Endothelial cell (in vitro differentiated cells): Measurements from ENCODE around the gene GAB2. TPM values are rescaled to one million over a fixed set of nuclear protein-coding genes. Genes with fewer than 3 reads are reported as not detected.

Experiments used
- DNase-seq: peaks from one replicate; pipeline ENCODE4 v3.0.0; 2021; ENCODE audit warnings: low spot score
- H3K27ac Mint-ChIP-seq: one replicate; pipeline ENCODE4 v1.8.0; 2021; ENCODE audit warnings: mixed read lengths, inconsistent platforms; ENCODE audit not compliant: unreplicated experiment
- H3K27me3 Mint-ChIP-seq: one replicate; pipeline ENCODE4 v1.8.0; 2021; ENCODE audit warnings: mild to moderate bottlenecking, moderate library complexity, mixed read lengths, inconsistent platforms; ENCODE audit not compliant: unreplicated experiment
- H3K36me3 Mint-ChIP-seq: one replicate; pipeline ENCODE4 v1.8.0; 2021; ENCODE audit warnings: mild to moderate bottlenecking, low read depth, mixed read lengths, inconsistent platforms; ENCODE audit not compliant: unreplicated experiment
- H3K4me1 Mint-ChIP-seq: one replicate; pipeline ENCODE4 v1.8.0; 2021; ENCODE audit warnings: mild to moderate bottlenecking, mixed read lengths, inconsistent platforms; ENCODE audit not compliant: unreplicated experiment
- H3K4me3 Mint-ChIP-seq: one replicate; pipeline ENCODE4 v1.8.0; 2021; ENCODE audit warnings: mild to moderate bottlenecking, mixed read lengths, inconsistent platforms; ENCODE audit not compliant: unreplicated experiment
- H3K9me3 Mint-ChIP-seq: one replicate; pipeline ENCODE4 v1.8.0; 2021; ENCODE audit warnings: mixed read lengths, inconsistent platforms; ENCODE audit not compliant: unreplicated experiment
- total RNA-seq: library from RNA; stranded (reverse); fragmentation: NEBNext Ultra II Directional; extraction: Animal tissue kit (Norgen Biotek cat#: 25700); gene quantifications from one replicate; pipeline ENCODE4 v1.2.1, GENCODE V29; 2021; ENCODE audit not compliant: unreplicated experiment
- TF ChIP-seq, protein P1 (sequence below): fragments of 200-600 bp; sonication (generic); IDR thresholded peaks from one replicate; pipeline ENCODE4 v1.5.0; 2021; ENCODE audit warnings: antibody characterized with exemption; ENCODE audit not compliant: unreplicated experiment

The GAB2 gene
- total RNA-seq, 1 donor from 2014 or later: 81.0 TPM

DNA sequence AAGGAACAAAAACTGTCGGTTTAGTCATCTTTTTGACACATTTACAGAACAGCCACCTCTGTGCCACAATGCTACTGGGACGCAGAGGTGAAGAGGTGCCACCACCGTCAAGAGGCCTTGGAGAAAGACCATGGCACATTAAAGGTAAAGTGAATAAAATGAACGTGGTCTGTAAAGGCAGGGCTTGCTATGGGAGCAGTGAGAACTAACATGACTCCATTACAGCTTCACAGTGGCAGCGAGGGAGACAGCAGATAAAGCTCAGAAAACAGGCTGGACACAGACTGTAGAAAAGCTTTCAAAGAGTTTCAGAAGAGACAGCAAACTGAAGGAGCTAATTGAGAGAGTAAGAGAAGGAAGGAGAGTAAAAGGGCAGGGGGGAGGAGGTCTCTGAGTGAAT is 102.9 kb downstream of the GAB2 start:
- H3K9me3 Mint-ChIP-seq: no peaks in the 10 kb centered on the region
- peaks cover 9% of the 10 kb centered on the region for H3K27me3 Mint-ChIP-seq
- peaks cover 59% of the 10 kb centered on the region for H3K4me1 Mint-ChIP-seq
- DNase-seq: no peak
- peaks cover 4% of the 10 kb centered on the region for H3K36me3 Mint-ChIP-seq
- no peak overlapping the region for H3K4me3 Mint-ChIP-seq
- TF ChIP-seq, protein P1, sequence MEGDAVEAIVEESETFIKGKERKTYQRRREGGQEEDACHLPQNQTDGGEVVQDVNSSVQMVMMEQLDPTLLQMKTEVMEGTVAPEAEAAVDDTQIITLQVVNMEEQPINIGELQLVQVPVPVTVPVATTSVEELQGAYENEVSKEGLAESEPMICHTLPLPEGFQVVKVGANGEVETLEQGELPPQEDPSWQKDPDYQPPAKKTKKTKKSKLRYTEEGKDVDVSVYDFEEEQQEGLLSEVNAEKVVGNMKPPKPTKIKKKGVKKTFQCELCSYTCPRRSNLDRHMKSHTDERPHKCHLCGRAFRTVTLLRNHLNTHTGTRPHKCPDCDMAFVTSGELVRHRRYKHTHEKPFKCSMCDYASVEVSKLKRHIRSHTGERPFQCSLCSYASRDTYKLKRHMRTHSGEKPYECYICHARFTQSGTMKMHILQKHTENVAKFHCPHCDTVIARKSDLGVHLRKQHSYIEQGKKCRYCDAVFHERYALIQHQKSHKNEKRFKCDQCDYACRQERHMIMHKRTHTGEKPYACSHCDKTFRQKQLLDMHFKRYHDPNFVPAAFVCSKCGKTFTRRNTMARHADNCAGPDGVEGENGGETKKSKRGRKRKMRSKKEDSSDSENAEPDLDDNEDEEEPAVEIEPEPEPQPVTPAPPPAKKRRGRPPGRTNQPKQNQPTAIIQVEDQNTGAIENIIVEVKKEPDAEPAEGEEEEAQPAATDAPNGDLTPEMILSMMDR: no peak
- H3K27ac Mint-ChIP-seq: peak overlapping the region; percentile 67

DNA sequence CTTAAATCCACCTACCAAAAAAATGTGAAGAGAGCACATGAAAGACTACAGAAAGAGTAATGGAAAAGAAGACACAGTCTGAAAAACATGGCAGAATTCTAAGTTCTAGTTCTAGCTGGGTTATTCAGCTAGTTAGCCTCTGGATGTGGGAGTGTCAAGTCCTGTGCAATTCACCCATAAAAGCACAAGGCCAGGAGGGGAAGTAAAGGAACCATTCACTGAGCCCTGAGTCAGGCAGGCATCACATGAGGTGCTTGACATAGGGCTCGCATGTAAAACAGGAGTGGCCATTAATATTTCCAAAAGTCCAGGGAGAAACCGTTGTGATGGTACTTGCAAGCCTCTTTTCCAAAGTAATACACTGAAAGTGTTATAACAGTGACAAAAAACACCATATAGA is 103.7 kb downstream of the GAB2 start:
- peaks cover 11% of the 10 kb centered on the region for H3K27me3 Mint-ChIP-seq
- no peak overlapping the region for H3K4me3 Mint-ChIP-seq
- DNase-seq: no peak
- no peaks in the 10 kb centered on the region for H3K9me3 Mint-ChIP-seq
- TF ChIP-seq, protein P1: no peak
- peaks cover 59% of the 10 kb centered on the region for H3K4me1 Mint-ChIP-seq
- H3K27ac Mint-ChIP-seq: no peak overlapping the region
- peaks cover 4% of the 10 kb centered on the region for H3K36me3 Mint-ChIP-seq

DNA sequence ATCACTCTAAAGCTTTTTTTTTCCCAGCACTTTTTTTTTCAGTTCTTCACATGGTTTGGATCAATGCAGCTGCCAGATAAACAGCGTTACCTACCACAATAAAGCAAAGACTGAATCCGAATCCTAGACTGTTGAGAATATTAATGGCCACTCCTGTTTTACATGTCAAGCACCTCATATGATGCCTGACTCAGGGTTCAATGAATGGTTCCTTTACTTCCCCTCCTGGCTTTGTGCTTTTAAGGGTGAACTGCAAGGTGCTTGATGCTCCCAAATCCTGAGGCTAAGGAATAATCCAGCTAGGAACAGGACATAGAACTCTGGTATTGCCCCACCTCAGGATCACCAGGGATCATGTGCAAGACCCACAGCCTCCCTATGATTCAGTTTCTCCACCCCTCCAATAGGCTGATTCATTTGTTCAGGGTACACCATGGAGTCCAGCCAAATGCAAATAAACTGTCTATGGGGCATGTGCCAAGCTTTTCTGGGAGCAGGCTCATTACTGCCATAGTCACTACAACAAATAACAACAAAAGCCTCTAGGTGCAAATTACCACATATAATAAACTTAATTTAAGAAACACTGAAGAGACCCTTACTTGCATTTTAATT is 104.3 kb downstream of the GAB2 start:
- H3K27me3 Mint-ChIP-seq: peaks cover 9% of the 10 kb centered on the region
- H3K4me3 Mint-ChIP-seq: no peak overlapping the region
- DNase-seq: no peak
- H3K27ac Mint-ChIP-seq: no peak overlapping the region
- no peaks in the 10 kb centered on the region for H3K9me3 Mint-ChIP-seq
- TF ChIP-seq, protein P1: no peak
- H3K4me1 Mint-ChIP-seq: peaks cover 58% of the 10 kb centered on the region
- peaks cover 4% of the 10 kb centered on the region for H3K36me3 Mint-ChIP-seq

DNA sequence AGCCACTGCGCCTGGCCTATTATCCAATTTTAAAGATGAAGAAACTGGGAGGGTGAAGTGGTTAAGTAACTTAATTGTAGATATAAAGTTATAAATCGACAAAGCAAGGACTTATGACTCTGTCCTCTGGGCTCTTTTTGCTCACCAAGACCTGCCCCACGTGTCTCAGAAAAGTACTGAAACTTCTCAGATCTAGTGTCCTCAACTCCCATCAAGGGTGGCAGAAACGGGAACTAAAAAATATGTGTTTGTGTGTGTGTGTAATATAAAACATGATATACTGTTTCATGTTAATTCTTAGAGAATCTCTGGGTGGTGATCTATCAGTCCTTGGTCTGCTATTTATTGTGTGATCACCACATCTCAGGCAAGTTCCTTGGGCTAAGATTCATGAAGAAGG is 104.9 kb downstream of the GAB2 start:
- DNase-seq: no peak
- Mint-ChIP-seq H3K27ac (no peak overlapping the region), H3K4me1 (peaks cover 55% of the 10 kb centered on the region), H3K4me3 (no peak overlapping the region), H3K27me3 (peaks cover 10% of the 10 kb centered on the region), H3K36me3 (peaks cover 4% of the 10 kb centered on the region), H3K9me3 (no peaks in the 10 kb centered on the region)
- TF ChIP-seq, protein P1: no peak

DNA sequence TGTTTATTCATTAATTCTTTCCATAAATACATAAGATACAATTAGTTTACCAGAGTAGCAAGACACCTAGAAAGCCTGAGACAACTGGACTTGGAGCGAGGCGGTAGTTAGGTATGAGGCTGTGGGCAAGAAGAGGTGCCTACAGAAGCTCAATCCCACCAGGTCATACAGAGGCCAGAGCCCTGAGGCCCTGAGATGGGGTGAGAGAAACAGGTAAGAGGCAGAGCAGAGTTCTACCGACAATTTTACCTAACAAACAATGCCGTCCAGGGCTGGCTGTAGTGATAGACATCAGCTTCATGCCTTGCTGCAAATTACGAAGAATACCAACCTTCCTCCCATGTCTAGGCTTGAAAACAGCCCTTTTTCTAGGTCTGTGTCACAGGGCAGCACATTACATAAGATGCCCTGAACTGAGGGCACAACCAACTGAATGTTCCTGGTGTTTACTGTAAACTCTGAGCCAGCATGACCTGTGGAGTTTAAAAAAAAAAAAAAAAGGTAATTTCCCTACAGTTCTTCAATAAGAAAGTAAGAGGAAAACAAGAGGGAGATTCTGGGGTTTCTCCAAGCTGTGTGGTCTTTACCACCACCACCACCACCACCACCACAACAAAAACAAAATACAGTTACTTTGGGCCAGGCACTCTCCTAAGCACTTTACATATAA is 105.8 kb downstream of the GAB2 start:
- no peak overlapping the region for H3K27ac Mint-ChIP-seq
- no peaks in the 10 kb centered on the region for H3K9me3 Mint-ChIP-seq
- no peak for DNase-seq
- H3K36me3 Mint-ChIP-seq: peaks cover 4% of the 10 kb centered on the region
- H3K4me1 Mint-ChIP-seq: peaks cover 50% of the 10 kb centered on the region
- TF ChIP-seq, protein P1: no peak
- H3K4me3 Mint-ChIP-seq: no peak overlapping the region
- H3K27me3 Mint-ChIP-seq: peaks cover 10% of the 10 kb centered on the region
